ENCODE measurements around the gene COL5A2.

COL5A2 gene

DNA sequence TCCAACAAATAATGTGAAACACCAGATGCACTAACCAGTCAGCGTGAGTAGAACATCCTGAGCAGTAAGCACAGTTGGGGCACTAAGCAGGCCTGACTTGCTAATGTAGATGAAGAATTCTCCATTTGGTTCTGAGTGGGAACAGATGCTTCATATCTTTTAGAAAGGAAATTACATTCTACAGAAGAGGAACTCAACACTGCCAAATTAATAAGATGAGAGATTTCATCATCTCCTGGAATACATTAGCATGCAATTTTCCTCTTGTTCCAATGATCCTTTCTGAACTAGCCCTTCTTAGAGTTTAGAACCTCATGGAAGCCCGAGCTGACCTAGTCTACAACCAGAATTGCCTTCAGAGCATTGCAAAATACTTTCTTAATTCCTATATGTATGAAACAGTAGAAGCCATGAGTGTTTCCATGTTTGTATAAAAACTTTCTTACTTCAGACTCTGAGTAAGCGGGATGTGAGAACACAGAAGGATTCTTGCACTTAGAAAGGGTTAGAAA, 34.8 kb downstream of the COL5A2 start:
- DNase-seq = no peak

DNA sequence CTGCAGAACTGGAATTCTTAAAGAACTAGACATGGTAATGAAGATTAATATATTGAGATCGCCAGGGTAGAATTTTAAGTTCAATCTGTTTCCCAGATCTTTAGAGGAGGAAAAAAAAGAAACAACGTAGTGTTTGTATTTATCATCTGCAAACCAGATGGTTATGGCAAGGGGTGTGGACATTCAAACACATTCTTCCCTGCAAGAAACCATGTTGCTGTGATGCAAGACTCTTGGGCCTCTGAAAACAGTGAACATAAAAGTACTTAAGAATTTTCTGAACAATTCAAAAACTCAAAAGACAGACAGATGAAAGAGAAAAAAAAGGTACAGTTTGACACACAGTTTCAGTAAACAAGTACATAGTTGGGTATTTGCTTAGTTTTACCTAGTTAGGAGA, 35.6 kb downstream of the COL5A2 start:
- DNase-seq = no peak

DNA sequence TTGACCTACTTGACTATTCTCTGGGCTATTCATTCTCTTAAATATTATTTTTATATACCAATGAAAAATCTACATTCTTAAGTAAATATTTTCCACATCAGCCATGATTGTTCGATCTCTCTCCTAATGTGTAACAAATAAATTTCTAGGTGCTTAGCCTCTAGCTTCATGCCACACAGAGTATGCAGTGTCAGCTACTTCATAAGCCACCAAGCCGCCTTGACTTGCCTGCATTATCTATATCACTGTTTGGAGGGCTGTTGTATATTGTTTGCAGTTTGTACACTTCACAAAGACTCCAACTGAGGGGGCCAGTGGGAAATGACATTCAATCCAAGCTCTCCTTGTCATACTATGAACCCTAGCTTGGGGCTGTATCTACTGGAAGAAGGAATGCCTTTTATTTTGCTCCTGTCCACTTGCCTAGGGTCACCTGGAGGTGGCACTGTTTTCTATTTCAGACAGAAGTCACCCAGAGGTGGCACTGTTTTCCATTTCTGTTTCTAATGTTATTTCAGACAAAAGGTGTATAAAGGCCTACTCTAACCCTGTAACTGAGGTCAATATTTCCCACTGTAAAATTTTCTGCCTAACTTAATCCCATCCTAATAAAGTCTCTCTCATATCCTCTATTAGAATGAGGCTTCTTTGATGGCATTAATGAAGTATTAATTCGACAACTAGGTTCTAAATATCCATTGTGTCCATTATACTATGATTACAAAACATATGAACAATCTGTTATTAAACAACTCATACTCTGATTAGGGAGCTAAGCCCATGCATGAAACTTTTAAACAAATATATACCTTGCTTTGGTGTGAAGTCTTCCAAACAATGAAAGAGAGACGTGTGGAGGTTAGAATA, 36.4 kb downstream of the COL5A2 start:
- DNase-seq = no peak

DNA sequence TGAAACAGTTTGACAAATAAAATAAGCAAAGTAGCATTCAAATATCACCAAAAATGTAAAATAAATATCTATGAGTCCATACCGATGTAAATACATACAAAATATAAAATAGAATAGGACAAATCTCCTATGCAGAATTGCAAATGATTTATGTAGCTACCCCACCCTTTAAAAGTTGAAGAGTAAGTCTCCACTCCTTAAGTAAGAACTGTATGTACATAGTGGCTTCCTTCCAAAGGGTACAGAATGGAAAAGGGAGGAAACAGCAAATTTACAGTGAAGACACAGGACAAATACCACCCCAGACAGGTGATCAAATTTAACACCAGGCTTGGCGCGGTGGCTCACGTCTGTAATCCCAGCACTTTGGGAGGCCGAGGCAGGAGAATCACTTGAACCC, 40.8 kb downstream of the COL5A2 start:
- no peak for DNase-seq

DNA sequence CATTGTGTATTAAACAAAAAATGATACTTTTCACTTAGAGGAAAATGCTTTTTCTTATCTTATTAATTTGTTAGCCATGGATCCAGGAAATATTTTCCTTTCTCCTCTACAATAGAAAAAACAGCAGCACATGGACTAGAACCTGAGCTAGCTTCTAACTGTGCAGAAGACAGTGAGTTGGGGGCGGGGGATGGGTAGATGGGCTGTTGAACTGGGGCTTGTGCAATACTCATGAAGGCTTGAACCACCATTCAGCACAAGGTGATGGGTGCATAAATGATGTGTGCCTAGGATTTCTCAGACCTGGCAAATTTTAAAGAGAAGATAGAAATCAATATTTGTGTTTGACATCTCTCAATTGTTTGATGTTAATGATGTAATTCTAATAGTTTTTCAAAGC, 42.0 kb downstream of the COL5A2 start:
- no peak for DNase-seq

DNA sequence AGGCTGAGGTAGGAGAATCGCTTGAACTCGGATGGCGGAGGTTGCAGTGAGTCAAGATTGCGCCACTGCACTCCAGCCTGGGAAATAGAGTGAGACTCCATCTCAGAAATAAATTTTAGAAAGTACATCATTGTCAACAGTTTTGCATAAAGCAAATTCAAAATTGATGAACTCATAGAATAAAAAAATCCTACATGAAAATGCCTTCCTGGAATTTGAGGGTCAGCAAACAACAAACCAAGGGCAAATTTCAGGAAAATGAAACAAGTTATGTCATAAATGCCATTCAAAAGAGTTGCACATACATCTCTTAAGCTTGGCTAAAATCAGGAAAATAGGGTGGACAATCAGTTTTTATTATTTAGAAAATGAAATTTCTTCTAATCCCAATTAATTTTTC, 45.1 kb downstream of the COL5A2 start:
- DNase-seq = no peak

DNA sequence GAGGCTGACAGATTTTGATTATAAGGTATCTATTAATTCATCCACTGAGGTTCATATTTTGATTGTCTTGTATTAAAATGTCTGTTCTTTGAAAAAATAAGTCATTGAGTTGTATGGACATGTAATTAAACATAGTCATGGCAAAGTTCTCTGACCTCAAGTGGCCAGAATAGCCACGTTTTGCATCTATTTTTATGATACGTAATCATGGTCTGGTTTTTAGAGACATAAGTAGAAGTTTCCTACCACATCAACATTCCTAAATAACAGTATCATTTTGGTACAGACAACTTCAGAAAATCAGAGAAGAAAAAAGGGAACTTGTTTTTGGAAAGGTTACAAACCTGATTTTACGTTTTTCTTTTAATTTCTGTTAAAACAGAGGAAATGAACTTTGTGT, 47.6 kb downstream of the COL5A2 start:
- no peak for DNase-seq

DNA sequence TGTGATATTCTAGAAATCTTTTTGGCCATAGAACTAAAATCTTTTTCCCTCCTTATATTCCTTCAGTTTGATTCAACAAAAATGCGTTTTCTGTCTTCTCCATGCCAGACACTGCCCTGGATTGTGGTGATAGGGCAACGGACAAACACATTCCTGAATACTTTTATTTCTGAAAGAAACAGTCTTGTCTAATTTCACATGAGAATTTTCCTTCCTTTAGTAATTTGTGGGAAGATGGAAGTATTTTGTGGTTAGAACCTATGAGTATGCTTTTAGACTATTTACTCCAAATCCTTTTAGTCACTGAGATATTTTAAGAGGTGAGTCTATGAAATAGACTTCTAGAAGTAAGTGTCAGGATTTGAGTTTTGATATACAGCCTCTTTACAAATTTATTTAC, 49.6 kb downstream of the COL5A2 start:
- peak; percentile 60 for DNase-seq

DNA sequence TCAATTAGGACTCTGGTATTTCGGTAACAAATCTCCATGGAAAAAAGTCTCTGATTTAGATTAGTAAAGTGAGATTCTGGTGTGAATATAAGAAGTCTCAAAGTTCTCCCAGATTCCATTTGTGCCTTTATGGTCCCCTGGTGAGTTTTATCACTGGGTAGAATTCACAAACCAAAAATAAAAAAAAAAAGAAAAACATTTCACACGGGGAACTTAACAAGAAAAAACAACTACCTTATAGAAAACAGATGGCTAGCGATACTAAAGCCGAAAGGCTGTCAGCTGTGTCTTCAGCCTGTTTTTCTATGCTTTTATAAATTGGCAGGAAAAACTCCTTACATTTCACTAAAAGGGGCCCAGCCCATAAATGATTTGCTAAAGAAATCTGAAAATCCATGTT, 50.6 kb downstream of the COL5A2 start:
- no peak for DNase-seq

DNA sequence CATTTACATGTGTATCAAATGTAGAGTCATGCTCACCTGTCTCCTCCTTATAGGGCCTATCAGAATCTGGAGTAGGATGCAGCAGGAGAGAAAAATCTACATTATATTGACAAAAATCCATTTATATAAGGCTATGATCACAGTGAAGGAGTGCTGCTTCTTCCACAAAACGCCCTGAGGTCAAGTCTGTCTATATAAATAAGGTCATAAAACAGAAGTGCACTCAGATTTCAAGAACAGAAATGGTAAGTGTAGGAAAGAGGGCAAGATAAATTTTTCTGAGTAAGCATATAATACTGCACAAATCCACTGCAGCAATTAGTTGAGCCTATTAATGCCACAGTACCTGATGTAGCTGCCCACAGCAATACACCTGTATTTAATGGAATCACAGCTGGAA, 51.8 kb downstream of the COL5A2 start:
- DNase-seq = no peak

DNA sequence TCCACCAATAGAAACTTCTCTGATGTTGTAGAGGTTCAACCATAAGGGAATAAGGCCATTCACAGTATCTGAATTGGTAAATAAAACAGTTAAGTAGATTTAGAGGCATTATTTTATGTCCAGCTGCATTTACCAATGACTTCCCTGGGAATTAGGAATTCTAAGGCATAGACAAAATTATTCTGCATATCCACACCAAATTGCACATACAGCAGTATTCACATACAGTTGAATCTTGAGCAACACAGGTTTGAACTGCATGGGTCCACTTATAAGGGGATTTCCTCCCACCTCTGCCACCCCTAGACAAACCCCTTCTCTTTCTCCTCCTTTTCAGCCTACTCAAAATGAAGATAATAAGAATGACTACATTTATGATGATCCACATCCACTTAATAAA, 54.4 kb downstream of the COL5A2 start:
- no peak for DNase-seq

DNA sequence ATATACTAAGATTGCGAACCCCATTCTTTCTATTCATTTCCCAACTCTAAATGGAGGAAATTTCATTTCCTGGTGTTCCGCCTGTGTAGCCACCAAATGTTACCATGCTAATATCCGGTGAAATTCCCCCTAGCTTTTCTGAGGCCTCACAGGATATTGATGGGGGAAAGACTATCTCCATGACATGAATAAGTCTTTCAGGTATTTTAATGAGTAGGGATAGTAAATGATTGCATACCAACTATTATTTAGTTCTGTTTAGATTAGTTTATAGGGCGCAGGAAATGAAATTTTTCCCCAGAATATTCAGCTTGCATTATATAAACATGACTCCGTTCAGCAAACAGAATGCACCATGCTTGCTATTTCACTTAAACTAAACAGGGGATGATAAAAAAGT, 55.4 kb downstream of the COL5A2 start:
- no peak for DNase-seq

DNA sequence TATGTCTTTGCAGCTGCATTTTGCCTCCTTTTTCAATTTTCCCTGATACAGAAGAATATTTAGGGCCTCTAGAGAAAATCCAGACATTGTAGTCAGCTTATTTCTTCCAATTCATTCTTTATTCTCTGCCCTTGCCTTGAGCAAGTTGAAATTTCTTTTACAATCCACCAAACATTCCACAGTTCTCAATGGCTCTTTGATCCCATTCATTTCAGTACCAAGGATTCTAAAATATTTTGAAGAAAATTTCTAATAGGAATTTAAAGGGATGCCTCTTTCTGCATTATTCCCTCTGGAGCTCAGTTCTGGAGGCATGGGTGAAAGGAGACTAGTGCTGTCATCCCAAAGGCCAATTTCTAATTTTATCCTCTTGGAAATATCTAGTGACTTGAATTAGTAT, 61.2 kb downstream of the COL5A2 start:
- no peak for DNase-seq

DNA sequence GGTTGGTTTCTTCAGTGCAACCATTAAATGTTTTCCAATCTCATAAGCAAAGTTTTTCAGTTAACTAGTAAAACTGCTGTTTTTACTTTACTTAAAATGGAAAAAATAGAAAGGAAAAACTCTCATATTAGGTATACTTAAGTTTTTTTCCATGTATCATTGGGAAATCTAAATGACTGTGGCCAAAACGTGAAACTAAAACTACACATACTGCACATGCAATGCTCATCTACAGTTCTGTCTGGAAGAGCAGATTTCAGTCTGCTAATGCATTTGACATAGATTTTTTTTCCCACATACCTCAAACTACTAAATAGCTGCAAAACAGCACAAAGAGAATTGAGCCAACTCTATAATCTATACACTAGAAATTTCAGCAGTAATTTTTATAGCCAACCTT, 62.6 kb downstream of the COL5A2 start:
- no peak for DNase-seq

DNA sequence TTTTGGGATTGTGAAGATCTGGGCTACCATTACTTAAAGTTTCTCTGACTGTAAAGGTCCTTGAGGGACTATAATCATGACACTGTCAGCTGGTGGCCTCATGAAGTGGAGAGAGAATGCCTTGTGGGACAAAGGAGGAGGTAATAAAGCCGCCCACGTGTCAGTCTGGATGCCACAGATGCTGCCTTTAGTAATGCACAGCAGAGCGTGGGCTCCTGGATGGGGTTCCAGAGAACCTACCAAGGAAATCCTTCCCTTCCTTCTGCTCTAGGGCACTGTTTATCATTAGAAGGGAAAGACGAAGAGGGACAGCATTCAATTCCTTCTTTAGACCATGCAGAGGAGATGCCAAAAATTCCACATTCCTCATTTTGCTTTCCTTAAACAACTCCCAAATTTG, 63.5 kb downstream of the COL5A2 start:
- no peak for DNase-seq

DNA sequence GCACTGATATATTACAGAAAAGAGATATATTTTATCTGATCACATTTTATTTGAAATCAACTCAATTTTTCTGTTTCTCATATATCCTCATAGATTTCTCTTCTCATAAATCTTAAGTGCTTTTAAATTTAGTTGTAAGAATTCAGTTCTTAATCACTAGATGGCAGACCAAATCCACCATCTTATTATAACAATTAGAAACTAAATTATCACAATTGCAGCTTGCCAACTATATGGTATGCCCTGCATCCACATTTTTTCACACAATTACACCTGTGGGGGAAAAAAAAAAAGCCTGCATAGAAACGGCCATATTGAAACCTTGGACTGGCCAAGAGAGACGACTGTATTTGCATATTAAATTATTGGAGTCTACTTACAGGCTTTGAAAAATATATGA, 64.4 kb downstream of the COL5A2 start:
- DNase-seq = no peak

DNA sequence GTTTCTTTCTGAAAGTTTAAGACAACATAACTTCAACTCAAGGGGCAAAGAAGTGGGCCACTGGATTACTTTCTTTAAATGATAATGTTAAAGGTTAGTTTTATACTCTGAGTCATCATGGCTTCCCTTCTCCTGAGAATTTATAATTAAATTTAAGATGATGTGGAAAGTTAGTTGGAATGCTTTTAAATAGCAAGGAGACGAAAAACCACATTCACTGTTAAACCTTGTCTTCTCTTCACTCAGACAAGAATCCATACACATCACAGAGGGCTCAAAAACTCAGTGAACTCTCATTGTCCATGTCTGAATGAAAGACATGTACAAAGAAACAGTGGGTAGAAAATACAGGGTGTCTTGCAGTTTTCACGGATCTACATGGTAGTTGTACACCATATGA, 65.6 kb downstream of the COL5A2 start:
- no peak for DNase-seq

DNA sequence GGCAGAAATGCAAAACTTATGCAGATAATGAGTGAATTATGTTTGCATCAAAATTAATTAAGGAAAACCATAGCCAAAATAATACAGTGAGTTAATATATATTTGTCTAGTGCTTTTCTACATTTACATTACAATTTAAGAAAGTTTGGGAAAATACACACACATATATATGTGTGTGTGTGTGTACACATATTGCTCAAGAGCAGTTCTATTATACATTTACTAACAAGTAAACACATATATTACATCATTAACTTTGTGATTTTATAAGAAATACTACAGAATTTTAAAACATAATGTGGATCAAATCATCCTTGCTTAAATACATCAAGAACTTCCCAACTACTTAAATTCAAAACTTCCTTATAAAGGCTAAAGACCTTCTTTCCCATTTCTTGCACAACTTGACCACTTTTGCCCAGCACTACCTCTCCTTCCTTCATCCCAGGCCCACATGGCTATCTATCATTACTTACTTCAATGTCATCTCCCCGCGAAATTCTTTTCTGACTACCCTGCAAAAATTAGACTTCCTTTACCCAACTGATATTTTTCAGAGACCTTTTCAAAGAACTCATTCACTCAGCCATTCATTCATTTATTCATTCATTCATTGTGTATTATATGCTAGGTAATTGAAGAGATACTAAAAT, 68.4 kb downstream of the COL5A2 start:
- no peak for DNase-seq

DNA sequence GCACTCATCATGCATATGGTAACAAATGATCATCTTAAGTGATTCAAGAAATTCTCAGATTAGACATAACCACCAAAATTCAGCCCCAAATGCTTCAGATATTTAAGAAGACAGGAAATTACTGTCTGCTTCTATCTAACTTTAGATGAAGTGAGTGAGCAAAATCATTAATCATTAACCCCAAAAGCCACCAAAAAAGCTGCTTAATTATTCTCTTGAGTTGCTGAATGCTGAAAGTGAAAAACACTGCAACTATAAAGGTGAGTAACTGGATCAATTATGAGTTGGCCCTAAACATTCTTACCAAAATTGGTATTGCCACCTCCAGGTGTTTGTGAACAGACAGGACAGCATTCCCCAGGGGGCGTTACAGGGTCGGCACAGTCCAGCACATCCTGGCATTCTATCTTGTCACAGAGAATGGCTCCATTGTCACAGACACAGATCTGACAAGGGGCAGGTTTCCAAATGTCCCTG, 69.6 kb downstream of the COL5A2 start:
- no peak for DNase-seq

DNA sequence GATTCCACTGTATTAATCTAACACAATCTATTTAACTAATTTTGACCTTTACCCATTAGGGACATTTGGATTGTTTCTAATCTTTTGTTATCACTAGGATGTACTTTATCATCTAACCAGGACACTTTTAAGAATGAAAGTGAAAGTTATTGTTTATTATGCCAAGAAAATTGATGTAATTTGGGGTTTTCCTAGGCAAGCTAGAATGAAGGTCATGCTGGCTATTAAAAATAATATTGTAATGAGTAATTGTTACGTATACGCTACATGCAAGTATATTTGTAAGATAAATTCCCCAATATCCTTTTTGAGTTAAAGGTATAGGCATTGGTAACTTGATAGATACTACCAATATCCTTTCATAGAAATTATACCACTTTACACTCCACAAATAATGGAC, 74.6 kb downstream of the COL5A2 start:
- no peak for DNase-seq

DNA sequence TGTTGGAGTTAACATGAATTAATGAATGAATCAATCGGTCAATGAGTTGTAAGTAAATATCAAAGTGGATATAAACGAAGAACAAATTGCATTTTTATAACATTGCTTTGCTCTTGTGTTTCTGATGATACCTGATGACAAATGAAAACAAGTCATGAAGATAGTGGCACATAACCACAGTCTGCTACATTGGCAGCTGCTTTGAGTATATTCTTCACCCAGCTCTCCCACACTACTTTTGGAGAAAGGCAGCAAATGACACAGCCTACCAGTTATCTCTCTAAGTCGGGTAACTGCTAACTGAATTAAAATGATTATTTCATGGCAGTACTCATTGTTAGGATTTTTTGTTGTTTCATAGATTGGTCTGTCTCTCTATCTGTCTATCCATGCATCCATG, 76.8 kb downstream of the COL5A2 start:
- DNase-seq = no peak

DNA sequence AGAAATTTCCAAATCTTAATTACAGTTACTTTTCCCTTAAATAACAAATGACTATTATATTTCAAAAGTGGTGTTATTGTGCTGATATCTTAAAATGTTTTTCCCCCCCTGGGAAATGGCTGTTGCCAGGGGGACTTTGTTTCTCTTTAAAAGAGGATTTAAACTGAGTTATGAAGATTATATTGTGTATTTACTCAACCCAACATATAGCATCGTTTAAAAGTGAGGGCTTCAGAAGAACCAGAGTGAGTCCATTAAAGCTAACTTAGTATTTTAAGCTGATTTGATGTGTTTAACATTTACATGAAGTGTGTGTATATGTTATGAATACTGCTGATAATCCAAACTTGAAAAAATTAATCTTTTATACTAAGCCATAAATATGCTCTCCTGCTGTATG, 81.6 kb downstream of the COL5A2 start:
- DNase-seq = no peak

DNA sequence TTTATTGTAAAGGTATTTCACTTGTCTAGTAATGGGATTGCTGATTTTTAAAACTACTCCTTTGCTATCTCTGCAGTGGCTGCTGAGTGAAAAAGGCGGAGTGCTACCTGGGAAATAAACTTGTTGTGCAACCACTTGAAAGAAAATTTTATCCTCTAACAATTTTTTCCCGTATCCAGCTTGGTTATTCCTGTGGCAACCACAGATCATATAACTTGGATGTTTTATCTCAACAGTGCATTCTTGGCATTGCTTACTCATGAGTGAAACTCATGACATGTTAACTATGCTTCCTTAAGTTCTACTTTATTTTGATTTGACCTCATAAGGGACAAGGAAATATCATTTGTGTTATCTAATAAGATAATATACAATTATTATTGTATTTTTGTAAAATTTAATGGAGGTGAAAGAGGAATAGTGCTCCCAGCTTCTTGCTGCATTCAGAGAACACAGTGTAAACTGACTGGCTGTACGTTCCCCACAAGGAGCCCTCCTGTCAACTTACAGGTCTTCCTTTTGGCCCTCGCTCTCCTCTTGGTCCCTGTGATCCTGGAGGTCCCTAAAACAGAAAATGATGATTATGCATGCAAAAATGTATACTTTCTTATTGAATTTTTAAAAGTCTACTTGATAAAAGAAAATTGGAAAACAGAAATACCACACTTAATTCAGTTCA, 82.7 kb downstream of the COL5A2 start:
- peak; percentile 50 for DNase-seq

DNA sequence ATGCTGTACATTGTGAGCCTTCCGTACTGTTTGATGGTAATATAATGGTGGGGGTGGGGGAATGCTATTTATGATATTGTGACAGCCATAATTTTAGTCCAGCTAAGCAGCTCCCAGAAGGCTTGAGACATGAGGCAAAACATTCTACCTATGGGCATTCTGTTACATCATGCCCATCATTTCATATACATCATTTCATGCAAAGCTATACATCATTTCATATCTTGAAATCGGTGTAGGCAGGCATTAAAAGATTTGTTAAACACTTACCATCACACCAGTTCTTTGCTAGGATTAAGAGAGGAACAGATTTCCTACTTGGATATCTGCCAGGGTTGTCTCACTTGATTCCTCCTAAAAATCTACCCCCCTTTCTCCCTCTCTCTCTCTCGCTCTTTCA, 84.5 kb downstream of the COL5A2 start:
- no peak for DNase-seq

Data from amniotic stem cell (primary cell).